Adrenal gland (tissue), 12 donors: Measurements from ENCODE around the gene FHIT. TPM values are rescaled to one million over a fixed set of nuclear protein-coding genes. Genes with fewer than 3 reads are reported as not detected.

Experiments used
- DNase-seq, 7 donors: peaks; one replicate each; pipeline ENCODE4 v3.0.0-alpha.2; 2019 to 2020
- H3K27ac ChIP-seq, 5 donors: fragments of 200-600 bp; sonication (generic) in 4 of 5; 1 replicate in 3 of 5; 2 replicates in 2 of 5; pipeline versions ENCODE4 v1.5.1 to v1.8.0; 2016 to 2020; ENCODE audit warnings: mild to moderate bottlenecking in 1 of 5
- H3K27me3 ChIP-seq: fragments of 200-600 bp; 2 replicates; pipeline ENCODE4 v1.8.0; 2021
- H3K36me3 ChIP-seq, 2 donors: fragments of 200-600 bp; replicated peaks in 1 of 2; 1 replicate in 1 of 2; 2 replicates in 1 of 2; pipeline versions ENCODE4 v1.5.1 to v1.8.0; 2018 to 2022
- H3K4me1 ChIP-seq, 2 donors: fragments of 200-600 bp; replicated peaks in 1 of 2; 1 replicate in 1 of 2; 2 replicates in 1 of 2; pipeline versions ENCODE4 v1.5.1 to v1.8.0; 2018 to 2021
- H3K4me3 ChIP-seq, 4 donors: fragments of 200-600 bp; sonication (generic) in 3 of 4; one replicate each; pipeline ENCODE4 v1.5.1; 2016 to 2018
- H3K9me3 ChIP-seq, 3 donors: fragments of 200-600 bp; sonication (generic) in 1 of 3; replicated peaks in 1 of 3; 1 replicate in 2 of 3; 2 replicates in 1 of 3; pipeline versions ENCODE4 v1.5.1 to v1.8.0; 2016 to 2021
- CTCF ChIP-seq, 6 experiments: fragments of 450-650 bp in 4 of 6; fragments of 200-600 bp in 2 of 6; sonication (generic) in 1 of 6; IDR thresholded peaks; 1 replicate in 5 of 6; 2 replicates in 1 of 6; pipeline versions ENCODE4 v1.5.1 to v1.8.0; 2016 to 2021; ENCODE audit warnings: antibody characterized with exemption in 6 of 6, mild to moderate bottlenecking in 2 of 6, moderate library complexity in 1 of 6
- POLR2A ChIP-seq, 2 donors: fragments of 450-650 bp; IDR thresholded peaks; one replicate each; pipeline ENCODE4 v1.6.1; 2017; ENCODE audit warnings: antibody characterized with exemption in 2 of 2, mild to moderate bottlenecking in 2 of 2, moderate library complexity in 1 of 2
- WGBS, 4 donors: extraction: QIAGEN DNeasy Blood & Tissue Kit in 2 of 4; methylation state at CpG; one replicate each; pipeline versions ENCODE4 v1.1.5 to v1.1.7; 2013 to 2017; 5-methylcytosine and 5-hydroxymethylcytosine counted together
- intact Hi-C, 2 donors: fragments of 100-400 bp; cut with DNase I; formaldehyde crosslinking; loops; one replicate each; pipeline versions ENCODE4 v1.14.1 to v1.15.0; 2022 to 2023
- polyA plus RNA-seq, 3 donors: library from polyadenylated mRNA; stranded (reverse); fragments of 200-250 nt in 2 of 3; fragments of 350-450 nt in 1 of 3; fragmentation: Illumina TruSeq in 1 of 3; extraction: RNeasy Lipid Tissue Mini Kit (QIAGEN cat#74804) in 1 of 3; gene quantifications; one replicate each; pipeline ENCODE4 v1.2.3, GENCODE V29; 2013 to 2014
- total RNA-seq, 9 donors: library from RNA; depleted of rRNA in 4 of 9; stranded (reverse); fragments of >200 nt in 4 of 9; fragments of 120-200 nt in 1 of 9; fragmentation: NEBNext Ultra II Directional in 1 of 9; extraction: Animal tissue kit (Norgen Biotek cat#: 25700) in 1 of 9; gene quantifications; one replicate each; pipeline versions ENCODE4 v1.1.0 to v1.2.4, GENCODE V29; 2013 to 2023
- donor health status: healthy with polysubstance abuse.
- donor health status: Bipolar disorder and iron deficiency.
- donor health status: DM: yes; HTN: yes; CAD: no.
- donor health status: DM: no; HTN: no; CAD: no.
- donor health status: DM: no; HTN: no; CAD: no.
- donor health status: DM: yes; HTN: yes; CAD: no.

Gene FHIT
- total and polyA plus RNA-seq, 12 donors, result 14.1 to 43.9 (median 28.8) TPM

GRCh38 chr3:59752925-59753324 is 1498.3 kb downstream of the FHIT start:
- DNase-seq, result no peak
- Histone ChIP-seq H3K27ac (no peak overlapping the region), H3K4me3 (no peak overlapping the region), H3K36me3 (no peaks in the 10 kb centered on the region), H3K27me3 (no peaks in the 10 kb centered on the region), H3K4me1 (no peaks in the 10 kb centered on the region), H3K9me3 (no peaks in the 10 kb centered on the region)
- TF ChIP-seq CTCF (IDR thresholded peaks at IDR 0.05) (no peak), POLR2A (IDR thresholded peaks at IDR 0.05) (no peak)
- intact Hi-C loops, result no loop called here

- Histone ChIP-seq H3K4me3 (no peak overlapping the region), H3K27me3 (no peaks in the 10 kb centered on the region), H3K4me1 (no peaks in the 10 kb centered on the region), H3K27ac (no peak overlapping the region), H3K36me3 (no peaks in the 10 kb centered on the region), H3K9me3 (no peaks in the 10 kb centered on the region)
- 82 to 96% (median 93%) methylated on average over 4 of the region's 4 CpGs for whole genome bisulfite sequencing, 4 donors
- TF ChIP-seq POLR2A (IDR thresholded peaks at IDR 0.05) (no peak), CTCF (IDR thresholded peaks at IDR 0.05) (no peak)
- no peak for DNase-seq
- intact Hi-C loops, result no loop called here
Observed at GRCh38 chr3:59751606-59752005, 1499.6 kb downstream of the FHIT start.

- Histone ChIP-seq H3K27ac (no peak overlapping the region), H3K27me3 (no peaks in the 10 kb centered on the region), H3K9me3 (no peaks in the 10 kb centered on the region), H3K4me3 (no peak overlapping the region), H3K4me1 (no peaks in the 10 kb centered on the region), H3K36me3 (no peaks in the 10 kb centered on the region)
- 57 to 70% (median 68%) methylated on average over 1 of the region's 1 CpG for WGBS, 4 donors
- DNase-seq, result no peak
- intact Hi-C loops, result no loop called here
- TF ChIP-seq CTCF (IDR thresholded peaks at IDR 0.05) (no peak), POLR2A (IDR thresholded peaks at IDR 0.05) (no peak)
Observed at GRCh38 chr3:59750391-59750790, 1500.9 kb downstream of the FHIT start.

GRCh38 chr3:59749291-59749690 is 1502.0 kb downstream of the FHIT start:
- DNase-seq, result no peak
- Histone ChIP-seq H3K4me3 (no peak overlapping the region), H3K27ac (no peak overlapping the region), H3K36me3 (no peaks in the 10 kb centered on the region), H3K4me1 (no peaks in the 10 kb centered on the region), H3K27me3 (no peaks in the 10 kb centered on the region), H3K9me3 (no peaks in the 10 kb centered on the region)
- WGBS, 4 donors, result 70 to 80% (median 71%) methylated on average over 6 of the region's 6 CpGs
- intact Hi-C loops, result no loop called here
- TF ChIP-seq CTCF (IDR thresholded peaks at IDR 0.05) (no peak), POLR2A (IDR thresholded peaks at IDR 0.05) (no peak)
